PFSK-1 (cell line): ENCODE results near the gene SLC35A3.

Experiments
- POLR2AphosphoS5 ChIP-seq: IDR thresholded peaks from 2 replicates; pipeline ENCODE4 v1.6.1; 2012; ENCODE audit warnings: low read depth, mild to moderate bottlenecking, control low read depth, low read length, moderate library complexity
- REST ChIP-seq, 2 experiments: IDR thresholded peaks; 2 replicates each; pipeline versions ENCODE4 v1.6.1 to v1.8.0; 2011 to 2012; ENCODE audit warnings: low read depth in 2 of 2, low read length in 2 of 2, control low read depth in 1 of 2, inconsistent platforms in 1 of 2, mild to moderate bottlenecking in 1 of 2, moderate library complexity in 1 of 2; ENCODE audit not compliant: insufficient read depth in 1 of 2
- TAF1 ChIP-seq: IDR thresholded peaks from 2 replicates; pipeline ENCODE4 v1.6.1; 2012; ENCODE audit warnings: low read length, control low read depth, borderline replicate concordance; ENCODE audit not compliant: insufficient read depth

GRCh38 chr1:100050139-100050538 is 80.3 kb downstream of the SLC35A3 start:
- no peak for TF ChIP-seq POLR2AphosphoS5
- no peak for TF ChIP-seq TAF1
- TF ChIP-seq REST (IDR thresholded peaks at IDR 0.05; ENCODE audit: insufficient read depth in 1 of 2, low read depth in 2 of 2, low read length in 2 of 2) = no peak
